GM18870 (cell line): ENCODE data around the gene SPATA9.
"Not testable (repeated sequence)": the region's sequence is repeated elsewhere in the genome, so short reads cannot be mapped to it uniquely, and the experiment has no call there.

Experiments
- ATAC-seq: cut with Tn5 transposase; IDR thresholded peaks from one replicate; pipeline ENCODE4 v1.9.1; 2021; ENCODE audit warnings: moderate library complexity; ENCODE audit not compliant: unreplicated experiment

The SPATA9 gene

GRCh38 chr5:95647886-95648860 is 34.6 kb downstream of the SPATA9 start:
- ATAC-seq: no peak

GRCh38 chr5:95646569-95647431 is 36.0 kb downstream of the SPATA9 start, which contains the start of gene RFESD:
TSS of gene RFESD (plus strand) at chr5:95646777. CDS start at chr5:95652272, 5,495 bp downstream.
- peak; percentile 87 for ATAC-seq

- ATAC-seq: not testable (repeated sequence)
Observed at GRCh38 chr5:95646226-95646568, 36.6 kb downstream of the SPATA9 start.

GRCh38 chr5:95644351-95645042 is 38.3 kb downstream of the SPATA9 start:
- ATAC-seq: peak; percentile 52

- ATAC-seq: no peak
Observed at GRCh38 chr5:95643152-95643551, 39.6 kb downstream of the SPATA9 start.

GRCh38 chr5:95641741-95642220 is 41.0 kb downstream of the SPATA9 start:
- ATAC-seq: no peak

GRCh38 chr5:95638632-95639031 is 44.2 kb downstream of the SPATA9 start:
- no peak for ATAC-seq

- ATAC-seq: no peak
Observed at GRCh38 chr5:95634081-95634480, 48.7 kb downstream of the SPATA9 start.

GRCh38 chr5:95633671-95634070 is 49.1 kb downstream of the SPATA9 start:
- ATAC-seq: no peak

- ATAC-seq: not testable (repeated sequence)
Observed at GRCh38 chr5:95632942-95633341, 49.8 kb downstream of the SPATA9 start.

- peak; percentile 93 for ATAC-seq
Observed at GRCh38 chr5:95631991-95632675, 50.7 kb downstream of the SPATA9 start.

- ATAC-seq: peak; percentile 15
Observed at GRCh38 chr5:95631255-95631958, 51.4 kb downstream of the SPATA9 start.

GRCh38 chr5:95630394-95630917 is 52.3 kb downstream of the SPATA9 start:
- no peak for ATAC-seq

- no peak for ATAC-seq
Observed at GRCh38 chr5:95628933-95629332, 53.9 kb downstream of the SPATA9 start.

- no peak for ATAC-seq
Observed at GRCh38 chr5:95627971-95628810, 54.6 kb downstream of the SPATA9 start.

- ATAC-seq: no peak
Observed at GRCh38 chr5:95626701-95627100, 56.1 kb downstream of the SPATA9 start.

GRCh38 chr5:95624368-95624767 is 58.4 kb downstream of the SPATA9 start:
- no peak for ATAC-seq

GRCh38 chr5:95623706-95624105 is 59.1 kb downstream of the SPATA9 start:
- ATAC-seq: no peak
